Measurements from ENCODE around the gene TMEM14A. TPM values are rescaled to one million over a fixed set of nuclear protein-coding genes. Genes with fewer than 3 reads are reported as not detected.
A peak's percentile ranks its signal among the peaks of the same experiment; 100 is the strongest.

Gene TMEM14A
- total and polyA plus RNA-seq, 9 of the 15 experiments (the other 6 are each of a cell fraction or from before 2014, with no cell fraction given), result 3.5 to 43.3 (median 8.5) TPM

DNA sequence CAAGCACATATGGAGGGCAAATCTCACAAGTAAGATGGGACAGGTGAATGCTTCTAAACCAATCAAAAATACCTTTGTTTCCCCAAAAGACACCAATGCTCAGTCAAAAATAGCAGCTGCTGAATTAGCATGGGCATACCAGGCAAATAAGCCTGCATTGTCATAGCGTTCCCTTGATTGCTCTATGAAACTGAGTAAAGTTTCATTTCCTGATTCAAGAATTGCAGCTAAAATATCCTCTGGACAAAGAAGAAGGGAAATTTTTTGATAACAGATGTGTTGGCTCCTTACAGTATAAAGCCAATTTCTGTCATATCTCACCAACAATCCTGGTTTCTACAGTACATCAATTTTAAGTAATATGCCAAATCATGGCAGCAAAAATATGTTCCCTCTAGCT lies 3.3 kb upstream of the TMEM14A start (continued):
- no peak for TF ChIP-seq DDX20 (tag; IDR thresholded peaks at IDR 0.05; ENCODE audit: low read depth)
- TF ChIP-seq, protein P1, sequence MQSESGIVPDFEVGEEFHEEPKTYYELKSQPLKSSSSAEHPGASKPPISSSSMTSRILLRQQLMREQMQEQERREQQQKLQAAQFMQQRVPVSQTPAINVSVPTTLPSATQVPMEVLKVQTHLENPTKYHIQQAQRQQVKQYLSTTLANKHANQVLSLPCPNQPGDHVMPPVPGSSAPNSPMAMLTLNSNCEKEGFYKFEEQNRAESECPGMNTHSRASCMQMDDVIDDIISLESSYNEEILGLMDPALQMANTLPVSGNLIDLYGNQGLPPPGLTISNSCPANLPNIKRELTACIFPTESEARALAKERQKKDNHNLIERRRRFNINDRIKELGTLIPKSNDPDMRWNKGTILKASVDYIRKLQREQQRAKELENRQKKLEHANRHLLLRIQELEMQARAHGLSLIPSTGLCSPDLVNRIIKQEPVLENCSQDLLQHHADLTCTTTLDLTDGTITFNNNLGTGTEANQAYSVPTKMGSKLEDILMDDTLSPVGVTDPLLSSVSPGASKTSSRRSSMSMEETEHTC (IDR thresholded peaks at IDR 0.05), result no peak
- no peak for TF ChIP-seq SMAD2 (IDR thresholded peaks at IDR 0.05; ENCODE audit: low read depth, low read length)
- no peak for TF ChIP-seq HNRNPL (IDR thresholded peaks at IDR 0.05; ENCODE audit: low read depth, low read length)
- no peak for TF ChIP-seq TAF7 (tag; IDR thresholded peaks at IDR 0.05)
- TF ChIP-seq SNAPC5 (CRISPR knock-in tag; IDR thresholded peaks at IDR 0.05), result no peak
- TF ChIP-seq MEIS2 (IDR thresholded peaks at IDR 0.05; ENCODE audit: partially characterized antibody), result no peak

GRCh38 chr6:52671676-52672075 lies 763 bp downstream of the TMEM14A start:
- ATAC-seq (no peak), FAIRE-seq (no peak), DNase-seq (ENCODE audit: extremely low read depth in 1 of 4, low spot score in 3 of 4) (no peak)
- no TSS peak for BruUV-seq (replicated peaks)
- Histone ChIP-seq H3K4me2 (ENCODE audit: insufficient read depth, low read length) (peak overlapping the region; percentile 74), H3K9ac (ENCODE audit: insufficient read depth in 1 of 2, low read depth in 2 of 2, low read length in 2 of 2) (no peak overlapping the region), H3K27ac (ENCODE audit: extremely low read depth, low read depth, low read length) (no peak overlapping the region), H4K20me1 (replicated peaks; ENCODE audit: control insufficient read depth, insufficient read depth, low read length) (no peaks in the 10 kb centered on the region), H3K4me1 (replicated peaks in 1 of 2; ENCODE audit: control insufficient read depth in 2 of 2, insufficient read depth in 2 of 2, low read length in 2 of 2) (peaks cover 9 to 10% of the 10 kb centered on the region in 2 experiments; a peak in 3 of 5 replicates), H3K9me3 (replicated peaks; ENCODE audit: control insufficient read depth, insufficient read depth, low read depth, low read length) (no peaks in the 10 kb centered on the region), H3K4me3 (peak overlapping the region; percentile 46; the same call in 1 of the 2 replicates), H3K36me3 (ENCODE audit: control insufficient read depth, insufficient read depth, low read length) (peaks cover 11% of the 10 kb centered on the region; the same call in 2 of the 3 replicates), H3K9me1 (ENCODE audit: control insufficient read depth, insufficient read depth, low read length) (no peaks in the 10 kb centered on the region), H3K79me2 (ENCODE audit: control insufficient read depth, insufficient read depth, low read length) (no peaks in the 10 kb centered on the region), H3K27me3 (ENCODE audit: control insufficient read depth in 2 of 2, insufficient read depth in 2 of 2, low read length in 2 of 2) (no peaks in the 10 kb centered on the region), H2AFZ (ENCODE audit: low read depth, low read length) (peak overlapping the region; percentile 97; the same call in 1 of the 2 replicates)
- intact Hi-C loops (cut with micrococcal nuclease), result no loop called here
- no peak for TF ChIP-seq BCOR (IDR thresholded peaks at IDR 0.05)
- TF ChIP-seq, protein P2, sequence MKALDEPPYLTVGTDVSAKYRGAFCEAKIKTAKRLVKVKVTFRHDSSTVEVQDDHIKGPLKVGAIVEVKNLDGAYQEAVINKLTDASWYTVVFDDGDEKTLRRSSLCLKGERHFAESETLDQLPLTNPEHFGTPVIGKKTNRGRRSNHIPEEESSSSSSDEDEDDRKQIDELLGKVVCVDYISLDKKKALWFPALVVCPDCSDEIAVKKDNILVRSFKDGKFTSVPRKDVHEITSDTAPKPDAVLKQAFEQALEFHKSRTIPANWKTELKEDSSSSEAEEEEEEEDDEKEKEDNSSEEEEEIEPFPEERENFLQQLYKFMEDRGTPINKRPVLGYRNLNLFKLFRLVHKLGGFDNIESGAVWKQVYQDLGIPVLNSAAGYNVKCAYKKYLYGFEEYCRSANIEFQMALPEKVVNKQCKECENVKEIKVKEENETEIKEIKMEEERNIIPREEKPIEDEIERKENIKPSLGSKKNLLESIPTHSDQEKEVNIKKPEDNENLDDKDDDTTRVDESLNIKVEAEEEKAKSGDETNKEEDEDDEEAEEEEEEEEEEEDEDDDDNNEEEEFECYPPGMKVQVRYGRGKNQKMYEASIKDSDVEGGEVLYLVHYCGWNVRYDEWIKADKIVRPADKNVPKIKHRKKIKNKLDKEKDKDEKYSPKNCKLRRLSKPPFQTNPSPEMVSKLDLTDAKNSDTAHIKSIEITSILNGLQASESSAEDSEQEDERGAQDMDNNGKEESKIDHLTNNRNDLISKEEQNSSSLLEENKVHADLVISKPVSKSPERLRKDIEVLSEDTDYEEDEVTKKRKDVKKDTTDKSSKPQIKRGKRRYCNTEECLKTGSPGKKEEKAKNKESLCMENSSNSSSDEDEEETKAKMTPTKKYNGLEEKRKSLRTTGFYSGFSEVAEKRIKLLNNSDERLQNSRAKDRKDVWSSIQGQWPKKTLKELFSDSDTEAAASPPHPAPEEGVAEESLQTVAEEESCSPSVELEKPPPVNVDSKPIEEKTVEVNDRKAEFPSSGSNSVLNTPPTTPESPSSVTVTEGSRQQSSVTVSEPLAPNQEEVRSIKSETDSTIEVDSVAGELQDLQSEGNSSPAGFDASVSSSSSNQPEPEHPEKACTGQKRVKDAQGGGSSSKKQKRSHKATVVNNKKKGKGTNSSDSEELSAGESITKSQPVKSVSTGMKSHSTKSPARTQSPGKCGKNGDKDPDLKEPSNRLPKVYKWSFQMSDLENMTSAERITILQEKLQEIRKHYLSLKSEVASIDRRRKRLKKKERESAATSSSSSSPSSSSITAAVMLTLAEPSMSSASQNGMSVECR (CRISPR knock-in tag; IDR thresholded peaks at IDR 0.05), result 0 out of 2 replicates have a peak, but pooled peaks have one; percentile 24
- TF ChIP-seq ZC3H4 (CRISPR knock-in tag; IDR thresholded peaks at IDR 0.05; ENCODE audit: borderline replicate concordance), result no peak
- TF ChIP-seq KDM4B (IDR thresholded peaks at IDR 0.05; ENCODE audit: borderline replicate concordance in 2 of 2, low read depth in 1 of 2), result no peak
- 59% methylated on average over 9 of the region's 9 CpGs for WGBS (ENCODE audit: insufficient coverage, low coverage, missing lambda C conversion rate)
- ChIA-PET CTCF (ENCODE audit: low intra/inter-chr PET ratio) (no interaction called here), POLR2A (interaction anchor here (0.8 to 0.9 kb wide), 2 partner anchors 11 to 252 kb away, joined by 3 to 4 read pairs; partner anchors contain the start of gene EFHC1)
- in situ Hi-C loops (cut with MboI), result no loop called here

Measured in K562 (cell line).